ENCODE data around the gene SORBS2. TPM values are rescaled to one million over a fixed set of nuclear protein-coding genes. Genes with fewer than 3 reads are reported as not detected.

The SORBS2 gene
- polyA plus RNA-seq, 1 donor from 2014 or later, result 46.0 TPM

- H3K27ac ChIP-seq (ENCODE audit: low read length), result no peak overlapping the region
- no peak overlapping the region for H3K4me2 ChIP-seq (ENCODE audit: low read length)
- no peaks in the 10 kb centered on the region for H3K36me3 ChIP-seq (ENCODE audit: insufficient read depth, low read length)
- no peaks in the 10 kb centered on the region for H3F3A ChIP-seq (ENCODE audit: insufficient read depth, low read length, poor library complexity, severe bottlenecking)
- H3K9me2 ChIP-seq (ENCODE audit: insufficient read depth, low read length), result no peaks in the 10 kb centered on the region
- H3K9me3 ChIP-seq (ENCODE audit: low read length), result no peaks in the 10 kb centered on the region
- H3K4me3 ChIP-seq (ENCODE audit: low read length), result no peak overlapping the region
- H2AFZ ChIP-seq (ENCODE audit: low read depth, low read length), result no peak overlapping the region
- H3K27me3 ChIP-seq (ENCODE audit: insufficient read depth, low read depth, low read length), result no peaks in the 10 kb centered on the region
- H3K79me2 ChIP-seq (replicated peaks; ENCODE audit: insufficient read depth, low read length), result peaks cover 7% of the 10 kb centered on the region
- H4K20me1 ChIP-seq (ENCODE audit: insufficient read depth), result no peaks in the 10 kb centered on the region
- H3K9ac ChIP-seq (ENCODE audit: low read length), result no peak overlapping the region
- no peak for TF ChIP-seq RAD21 (conservative IDR thresholded peaks at IDR 0.05)
- no peak for TF ChIP-seq EP300 (conservative IDR thresholded peaks at IDR 0.05; ENCODE audit: poor library complexity, severe bottlenecking)
- no peak for TF ChIP-seq CTCF (IDR thresholded peaks at IDR 0.05; ENCODE audit: poor library complexity, severe bottlenecking)
- no peak for TF ChIP-seq REST (IDR thresholded peaks at IDR 0.05; ENCODE audit: borderline replicate concordance)
- no peak for TF ChIP-seq MXI1 (conservative IDR thresholded peaks at IDR 0.05; ENCODE audit: poor library complexity, severe bottlenecking)
- TF ChIP-seq TAF1 (IDR thresholded peaks at IDR 0.05; ENCODE audit: low read depth), result no peak
- no peak for TF ChIP-seq EZH2 (IDR thresholded peaks at IDR 0.05; ENCODE audit: borderline replicate concordance, insufficient read depth, low read length, poor library complexity, severe bottlenecking)
- TF ChIP-seq SMC3 (conservative IDR thresholded peaks at IDR 0.05; ENCODE audit: poor library complexity), result no peak
Observed at GRCh38 chr4:185726931-185727330, 85.1 kb downstream of the SORBS2 start.

- H3K4me2 ChIP-seq (ENCODE audit: low read length), result no peak overlapping the region
- no peaks in the 10 kb centered on the region for H3K27me3 ChIP-seq (ENCODE audit: insufficient read depth, low read depth, low read length)
- H3K36me3 ChIP-seq (ENCODE audit: insufficient read depth, low read length), result no peaks in the 10 kb centered on the region
- H3K9me3 ChIP-seq (ENCODE audit: low read length), result no peaks in the 10 kb centered on the region
- H3K9ac ChIP-seq (ENCODE audit: low read length), result no peak overlapping the region
- H3K27ac ChIP-seq (ENCODE audit: low read length), result no peak overlapping the region
- H4K20me1 ChIP-seq (ENCODE audit: insufficient read depth), result no peaks in the 10 kb centered on the region
- no peaks in the 10 kb centered on the region for H3K9me2 ChIP-seq (ENCODE audit: insufficient read depth, low read length)
- H3K79me2 ChIP-seq (replicated peaks; ENCODE audit: insufficient read depth, low read length), result peaks cover 11% of the 10 kb centered on the region
- no peak overlapping the region for H3K4me3 ChIP-seq (ENCODE audit: low read length)
- no peaks in the 10 kb centered on the region for H3F3A ChIP-seq (ENCODE audit: insufficient read depth, low read length, poor library complexity, severe bottlenecking)
- no peak for TF ChIP-seq RAD21 (conservative IDR thresholded peaks at IDR 0.05)
- no peak for TF ChIP-seq EZH2 (IDR thresholded peaks at IDR 0.05; ENCODE audit: borderline replicate concordance, insufficient read depth, low read length, poor library complexity, severe bottlenecking)
- TF ChIP-seq REST (IDR thresholded peaks at IDR 0.05; ENCODE audit: borderline replicate concordance), result no peak
- no peak overlapping the region for H2AFZ ChIP-seq (ENCODE audit: low read depth, low read length)
Observed at GRCh38 chr4:185723631-185724260, 88.2 kb downstream of the SORBS2 start.
